HepG2 (cell line): Measurements from ENCODE around the gene RAI14.

Experiments used
- CHD2 ChIP-seq: IDR thresholded peaks from 2 replicates; pipeline ENCODE4 v1.6.1; 2011; ENCODE audit warnings: low read depth, low read length, improper control_type of control experiment
- CTCF ChIP-seq: sonication (generic); formaldehyde crosslinking; IDR thresholded peaks from 2 replicates; pipeline ENCODE4 v1.5.0; 2020; ENCODE audit warnings: mild to moderate bottlenecking, missing genetic modification reagents, moderate library complexity
- HCFC1 ChIP-seq: fragments of 150-350 bp; IDR thresholded peaks from 2 replicates; pipeline ENCODE4 v1.6.1; 2014; ENCODE audit warnings: low read depth, low read length
- HNRNPUL1 ChIP-seq: fragments of 200-400 bp; formaldehyde crosslinking; IDR thresholded peaks from 2 replicates; pipeline ENCODE4 v1.6.1; 2017; ENCODE audit warnings: low read depth, mild to moderate bottlenecking, low read length, moderate library complexity
- JUN ChIP-seq: sonication (generic); formaldehyde crosslinking; IDR thresholded peaks from 2 replicates; pipeline ENCODE4 v1.4.0; 2020; ENCODE audit warnings: mild to moderate bottlenecking, missing genetic modification reagents
- SIX1 ChIP-seq: sonication (generic); formaldehyde crosslinking; IDR thresholded peaks from 2 replicates; pipeline ENCODE4 v1.4.0; 2020; ENCODE audit warnings: missing genetic modification reagents, borderline replicate concordance
- TCF7L2 ChIP-seq: IDR thresholded peaks from 2 replicates; pipeline ENCODE4 v1.6.1; 2011; ENCODE audit warnings: mild to moderate bottlenecking, low read depth, low read length, moderate library complexity
- ZNF101 ChIP-seq: sonication (generic); formaldehyde crosslinking; IDR thresholded peaks from 2 replicates; pipeline ENCODE4 v1.4.0; 2020; ENCODE audit warnings: mild to moderate bottlenecking, low read depth, missing genetic modification reagents, borderline replicate concordance
- ZNF20 ChIP-seq: sonication (generic); formaldehyde crosslinking; IDR thresholded peaks from 2 replicates; pipeline ENCODE4 v1.4.0; 2020; ENCODE audit warnings: mild to moderate bottlenecking, moderate library complexity, missing genetic modification reagents
- ZNF296 ChIP-seq: sonication (generic); formaldehyde crosslinking; conservative IDR thresholded peaks from 2 replicates; pipeline ENCODE4 v1.5.0; 2020; ENCODE audit warnings: mild to moderate bottlenecking, missing genetic modification reagents
- TF ChIP-seq, protein P1 (sequence below): sonication (generic); formaldehyde crosslinking; IDR thresholded peaks from 2 replicates; pipeline ENCODE4 v1.9.0; 2021; ENCODE audit warnings: missing genetic modification reagents, mild to moderate bottlenecking, borderline replicate concordance

GRCh38 chr5:34750206-34750605 is 94.1 kb downstream of the RAI14 start:
- TF ChIP-seq HCFC1 (no peak), SIX1 (CRISPR knock-in tag) (no peak), CHD2 (no peak), ZNF20 (CRISPR knock-in tag) (no peak), HNRNPUL1 (no peak), JUN (CRISPR knock-in tag) (no peak), TCF7L2 (no peak), ZNF101 (CRISPR knock-in tag) (no peak), ZNF296 (CRISPR knock-in tag) (no peak), CTCF (CRISPR knock-in tag) (no peak)
- TF ChIP-seq, protein P1, sequence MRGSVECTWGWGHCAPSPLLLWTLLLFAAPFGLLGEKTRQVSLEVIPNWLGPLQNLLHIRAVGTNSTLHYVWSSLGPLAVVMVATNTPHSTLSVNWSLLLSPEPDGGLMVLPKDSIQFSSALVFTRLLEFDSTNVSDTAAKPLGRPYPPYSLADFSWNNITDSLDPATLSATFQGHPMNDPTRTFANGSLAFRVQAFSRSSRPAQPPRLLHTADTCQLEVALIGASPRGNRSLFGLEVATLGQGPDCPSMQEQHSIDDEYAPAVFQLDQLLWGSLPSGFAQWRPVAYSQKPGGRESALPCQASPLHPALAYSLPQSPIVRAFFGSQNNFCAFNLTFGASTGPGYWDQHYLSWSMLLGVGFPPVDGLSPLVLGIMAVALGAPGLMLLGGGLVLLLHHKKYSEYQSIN (CRISPR knock-in tag): no peak
